GM12872 (cell line): ENCODE data around the gene SCD5.

ENCODE experiments used
- TF ChIP-seq, protein P1 (sequence below): IDR thresholded peaks from 3 replicates; pipeline ENCODE4 v1.5.1; 2011; ENCODE audit warnings: low read depth, mild to moderate bottlenecking, low read length, moderate library complexity; ENCODE audit not compliant: insufficient read depth

Gene SCD5

DNA sequence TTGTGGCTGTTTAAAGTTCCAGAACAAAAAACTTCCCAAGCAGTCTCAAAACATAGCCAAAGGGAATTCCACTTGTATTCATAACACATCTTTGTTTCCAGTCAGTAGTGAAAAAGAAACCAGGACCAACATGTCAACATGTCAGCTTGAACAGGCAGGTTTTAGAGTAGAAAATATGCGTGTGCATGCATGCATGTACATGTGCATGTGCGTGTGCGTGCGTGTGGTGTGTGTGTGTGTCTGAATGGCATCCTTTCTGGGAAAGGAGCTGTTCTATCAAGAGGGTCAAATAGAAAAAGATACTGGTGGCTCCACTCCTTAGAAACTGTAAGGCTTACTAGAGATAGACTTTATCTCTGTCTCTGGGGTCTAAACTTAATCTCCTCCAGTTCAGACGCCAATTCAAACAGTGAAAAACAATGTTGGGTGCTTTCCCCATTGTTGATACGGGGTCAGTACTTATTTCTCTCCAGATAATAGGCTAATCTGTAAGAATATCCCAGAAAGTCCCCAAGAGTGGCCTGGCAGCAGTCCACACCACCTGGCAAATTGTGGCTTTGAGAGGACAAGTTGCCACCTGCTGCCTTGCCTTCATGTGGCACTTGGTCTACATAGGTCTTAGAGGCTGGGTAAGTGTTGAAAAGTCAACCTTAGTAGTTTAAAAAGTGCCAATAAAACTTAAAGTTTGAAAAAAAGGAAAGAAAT lies 110.4 kb downstream of the SCD5 start:
- TF ChIP-seq, protein P1, sequence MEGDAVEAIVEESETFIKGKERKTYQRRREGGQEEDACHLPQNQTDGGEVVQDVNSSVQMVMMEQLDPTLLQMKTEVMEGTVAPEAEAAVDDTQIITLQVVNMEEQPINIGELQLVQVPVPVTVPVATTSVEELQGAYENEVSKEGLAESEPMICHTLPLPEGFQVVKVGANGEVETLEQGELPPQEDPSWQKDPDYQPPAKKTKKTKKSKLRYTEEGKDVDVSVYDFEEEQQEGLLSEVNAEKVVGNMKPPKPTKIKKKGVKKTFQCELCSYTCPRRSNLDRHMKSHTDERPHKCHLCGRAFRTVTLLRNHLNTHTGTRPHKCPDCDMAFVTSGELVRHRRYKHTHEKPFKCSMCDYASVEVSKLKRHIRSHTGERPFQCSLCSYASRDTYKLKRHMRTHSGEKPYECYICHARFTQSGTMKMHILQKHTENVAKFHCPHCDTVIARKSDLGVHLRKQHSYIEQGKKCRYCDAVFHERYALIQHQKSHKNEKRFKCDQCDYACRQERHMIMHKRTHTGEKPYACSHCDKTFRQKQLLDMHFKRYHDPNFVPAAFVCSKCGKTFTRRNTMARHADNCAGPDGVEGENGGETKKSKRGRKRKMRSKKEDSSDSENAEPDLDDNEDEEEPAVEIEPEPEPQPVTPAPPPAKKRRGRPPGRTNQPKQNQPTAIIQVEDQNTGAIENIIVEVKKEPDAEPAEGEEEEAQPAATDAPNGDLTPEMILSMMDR: no peak

DNA sequence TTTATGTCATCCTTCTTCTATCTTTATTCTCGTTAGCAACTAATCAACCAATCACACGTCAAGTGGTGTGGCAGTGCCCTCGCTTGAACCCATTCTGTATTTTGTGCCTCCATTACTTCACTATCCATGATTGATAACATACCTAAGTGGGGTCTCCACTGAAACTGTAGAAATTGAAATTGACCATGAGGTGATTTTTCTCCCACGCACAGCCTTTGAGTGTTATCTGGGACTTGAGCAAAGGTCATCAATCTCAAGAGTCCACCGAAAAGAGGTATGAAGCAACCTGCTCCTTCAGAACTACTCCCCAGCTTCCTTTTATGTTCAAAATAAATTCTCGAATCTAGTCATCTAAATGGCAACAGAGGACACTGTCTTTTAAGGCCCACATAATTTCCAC lies 111.1 kb downstream of the SCD5 start:
- TF ChIP-seq, protein P1: no peak

DNA sequence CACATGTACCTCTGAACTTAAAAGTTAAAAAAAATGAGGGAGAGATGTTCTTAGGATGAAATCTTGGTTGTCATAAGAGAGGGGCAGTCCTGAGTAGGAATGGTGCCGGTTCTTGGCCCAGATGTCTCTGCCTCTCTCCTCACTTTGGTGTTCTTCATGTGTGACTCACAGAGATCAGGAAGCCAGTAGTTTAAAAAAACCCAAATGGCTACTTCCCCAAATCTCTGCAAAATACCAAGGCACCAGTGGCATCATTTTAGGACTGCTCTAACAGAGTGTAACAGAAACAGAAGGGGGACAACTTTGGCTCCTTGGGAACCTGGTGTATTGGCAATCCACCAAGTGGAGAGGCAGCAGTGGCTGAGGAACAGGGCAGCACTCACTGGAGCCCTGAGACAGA lies 116.8 kb downstream of the SCD5 start:
- TF ChIP-seq, protein P1: no peak

DNA sequence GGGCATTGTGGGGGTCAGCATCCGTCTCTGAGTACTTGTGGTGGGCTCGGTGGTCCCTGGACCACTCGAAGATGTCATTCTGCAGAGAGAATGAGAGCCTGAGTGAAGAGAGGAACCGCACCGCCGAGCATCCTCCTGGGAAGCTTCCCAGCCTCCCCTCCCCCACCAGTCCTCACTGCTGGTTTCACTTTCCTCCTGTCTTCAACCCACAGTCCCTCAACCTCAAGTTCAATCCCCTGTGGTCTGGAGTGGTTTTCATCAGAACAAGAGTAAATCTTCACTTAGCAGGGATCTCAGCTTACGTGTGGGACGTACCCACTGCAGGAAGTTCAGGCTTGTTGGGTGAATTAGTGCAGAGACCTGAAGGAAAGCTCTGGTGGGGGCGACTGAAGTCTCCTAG lies 117.8 kb downstream of the SCD5 start:
- TF ChIP-seq, protein P1: no peak

DNA sequence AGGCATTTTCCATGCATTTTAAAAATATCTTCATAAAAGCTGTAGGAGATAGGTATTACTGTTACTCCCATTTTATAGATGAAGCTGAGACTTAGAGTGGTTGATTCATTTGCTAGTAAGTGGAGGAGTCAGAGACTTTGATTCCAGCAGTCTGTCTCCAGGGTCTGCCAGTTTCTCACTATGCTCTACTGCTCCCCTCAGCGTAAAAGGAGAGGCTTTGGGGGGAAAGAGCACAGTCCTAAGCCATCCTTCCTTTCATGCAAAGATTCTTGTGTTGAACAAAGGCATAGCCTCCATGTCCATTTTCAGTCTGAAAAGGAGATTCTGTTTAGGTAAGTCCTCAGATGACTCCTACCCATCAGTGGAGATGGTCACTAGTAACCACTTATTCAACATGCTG lies 119.1 kb downstream of the SCD5 start:
- TF ChIP-seq, protein P1: no peak

DNA sequence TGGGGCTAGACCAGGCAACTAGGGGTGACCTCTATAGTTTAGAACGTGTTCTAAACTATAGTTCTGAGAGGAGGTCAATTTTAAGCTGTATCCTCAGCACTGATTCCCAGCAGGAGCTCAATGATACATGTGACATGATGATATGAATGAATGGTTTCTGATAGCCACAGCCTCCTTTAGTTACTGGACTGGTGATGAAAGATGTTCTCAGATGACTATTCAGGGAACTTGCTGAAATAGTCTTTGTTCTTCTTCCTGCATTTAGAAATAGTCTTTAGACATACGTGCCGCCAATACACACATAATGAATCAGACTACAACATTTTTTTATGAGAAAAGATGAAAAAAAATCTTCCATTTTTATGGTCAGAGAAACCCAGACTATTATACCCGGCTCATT lies 120.5 kb downstream of the SCD5 start:
- TF ChIP-seq, protein P1: no peak

DNA sequence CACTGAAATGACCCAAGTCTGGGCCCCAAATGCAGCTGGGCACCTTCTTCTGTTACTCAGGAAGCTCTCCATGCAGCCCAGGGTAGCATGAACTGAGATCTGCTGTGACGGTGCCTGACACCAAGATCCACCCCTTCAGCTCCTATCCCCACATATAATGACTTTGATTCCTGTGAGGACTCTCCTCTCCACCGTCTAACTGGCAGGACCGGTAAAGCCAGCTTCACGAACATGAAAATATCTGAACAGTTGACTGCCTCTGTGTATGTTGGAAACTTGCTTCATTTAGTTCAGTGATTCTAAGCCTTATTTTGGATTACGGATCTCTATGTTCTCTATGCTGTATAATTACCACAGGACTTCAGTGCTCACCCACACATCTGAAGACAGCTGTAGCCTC lies 121.3 kb downstream of the SCD5 start:
- TF ChIP-seq, protein P1: no peak
